ENCODE results near the gene SUMO3. TPM values are rescaled to one million over a fixed set of nuclear protein-coding genes. Genes with fewer than 3 reads are reported as not detected.
A peak's percentile ranks its signal among the peaks of the same experiment; 100 is the strongest.

The SUMO3 gene
- total and polyA plus RNA-seq, 12 donors = 21.1 to 92.3 (median 72.1) TPM

DNA sequence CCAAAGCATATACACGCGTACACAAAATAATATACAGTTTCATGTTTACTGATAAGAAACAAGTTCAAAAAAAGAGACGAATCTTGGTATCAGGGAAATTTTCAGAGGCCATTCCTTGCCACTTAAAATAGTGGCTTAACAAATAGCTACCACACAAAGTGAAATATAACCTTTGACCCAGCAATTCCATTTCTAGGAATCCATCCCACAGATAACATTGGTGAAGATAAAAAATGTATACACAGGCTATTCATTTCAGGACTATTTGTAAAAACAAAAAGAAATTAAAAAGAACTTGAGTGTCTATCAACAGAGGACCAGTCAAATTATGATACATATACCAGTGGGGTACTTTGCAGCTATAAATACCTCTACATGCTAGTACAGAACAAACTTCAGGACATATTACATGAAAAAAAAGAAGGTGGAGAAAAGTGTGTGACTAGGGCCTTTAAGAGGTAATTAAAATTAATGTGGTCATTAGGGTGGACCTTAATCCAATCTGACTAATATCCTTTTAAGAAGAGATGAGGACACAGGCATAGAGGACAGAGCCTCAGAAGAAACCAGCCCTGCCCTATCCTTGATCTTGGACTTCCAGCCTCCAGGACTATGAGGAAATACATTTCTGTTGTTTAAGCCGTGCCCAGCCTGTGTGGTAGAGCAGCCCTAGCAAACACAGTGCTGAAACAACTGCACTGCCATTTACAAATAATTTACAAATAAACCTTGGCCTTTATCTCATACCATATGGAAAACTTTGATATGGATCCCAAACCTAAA, 24.1 kb downstream of the SUMO3 start:
- intact Hi-C loops (cut with DNase I) = loop anchor here (5.0 kb wide), 1 partner anchor 281 kb away; no protein-coding TSS in a partner anchor
- DNase-seq = no peak
- Histone ChIP-seq H3K4me1 (replicated peaks in 1 of 2) (peaks cover 0 to 13% of the 10 kb centered on the region in 2 donors), H3K27ac (no peak overlapping the region), H3K27me3 (no peaks in the 10 kb centered on the region), H3K9me3 (replicated peaks in 1 of 3) (no peaks in the 10 kb centered on the region), H3K36me3 (replicated peaks in 1 of 2) (no peaks in the 10 kb centered on the region), H3K4me3 (no peak overlapping the region)
- WGBS, 4 donors = 26 to 36% (median 33%) methylated on average over 4 of the region's 4 CpGs
- TF ChIP-seq CTCF (IDR thresholded peaks at IDR 0.05) (peak in 2 of 6 experiments; percentile 3 to 7), POLR2A (IDR thresholded peaks at IDR 0.05) (no peak)

- no peaks in the 10 kb centered on the region for H3K27me3 ChIP-seq
- WGBS, 4 donors = 8 to 24% (median 17%) methylated on average over 9 to 10 of the region's 10 CpGs
- no peak overlapping the region for H3K27ac ChIP-seq
- no peaks in the 10 kb centered on the region for H3K9me3 ChIP-seq (replicated peaks in 1 of 3)
- peak; percentile 64 to 80 (median 74) for TF ChIP-seq CTCF (IDR thresholded peaks at IDR 0.05)
- no peak for TF ChIP-seq POLR2A (IDR thresholded peaks at IDR 0.05)
- no peaks in the 10 kb centered on the region for H3K36me3 ChIP-seq (replicated peaks in 1 of 2)
- peak; percentile 45 to 77 (median 57) for DNase-seq
- H3K4me3 ChIP-seq = no peak overlapping the region
- peaks cover 0 to 13% of the 10 kb centered on the region in 2 donors for H3K4me1 ChIP-seq (replicated peaks in 1 of 2)
- intact Hi-C loops (cut with DNase I) = loop anchor here (5.0 kb wide), 1 partner anchor 281 kb away; no protein-coding TSS in a partner anchor
Measured at GRCh38 chr21:44792702-44793591, 24.9 kb downstream of the SUMO3 start.

GRCh38 chr21:44791993-44792392, 25.9 kb downstream of the SUMO3 start:
- TF ChIP-seq POLR2A (IDR thresholded peaks at IDR 0.05) (no peak), CTCF (IDR thresholded peaks at IDR 0.05) (no peak)
- Histone ChIP-seq H3K27me3 (no peaks in the 10 kb centered on the region), H3K9me3 (replicated peaks in 1 of 3) (no peaks in the 10 kb centered on the region), H3K4me3 (no peak overlapping the region), H3K36me3 (replicated peaks in 1 of 2) (no peaks in the 10 kb centered on the region), H3K27ac (no peak overlapping the region), H3K4me1 (replicated peaks in 1 of 2) (peaks cover 0 to 13% of the 10 kb centered on the region in 2 donors)
- 96 to 99% (median 97%) methylated on average over 5 of the region's 5 CpGs for WGBS, 4 donors
- DNase-seq = no peak
- intact Hi-C loops (cut with DNase I) = loop anchor here (5.0 kb wide), 1 partner anchor 280 kb away; no protein-coding TSS in a partner anchor

DNA sequence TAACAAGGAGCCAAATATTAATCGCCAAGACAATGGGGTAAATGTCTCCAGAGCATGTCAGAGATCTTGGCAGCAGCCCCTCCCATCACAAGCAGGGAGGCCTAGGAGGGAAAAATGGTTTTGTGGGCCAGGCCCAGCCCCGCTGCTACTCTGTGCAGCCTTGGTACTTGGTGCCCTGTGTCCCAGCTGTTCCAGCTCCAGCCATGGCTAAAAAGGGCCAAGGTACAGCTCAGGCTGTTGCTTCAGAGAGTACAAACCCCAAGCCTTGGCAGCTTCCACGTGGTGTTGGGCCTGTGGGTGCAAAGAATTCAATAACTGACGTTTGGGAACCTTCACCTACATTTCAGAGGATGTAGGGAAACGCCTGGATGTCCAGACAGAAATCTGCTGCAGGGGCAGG, 26.6 kb downstream of the SUMO3 start:
- H3K36me3 ChIP-seq (replicated peaks in 1 of 2) = no peaks in the 10 kb centered on the region
- DNase-seq = no peak
- intact Hi-C loops (cut with DNase I) = loop anchor here (5.0 kb wide), 1 partner anchor 279 kb away; no protein-coding TSS in a partner anchor
- H3K4me1 ChIP-seq (replicated peaks in 1 of 2) = peaks cover 0 to 13% of the 10 kb centered on the region in 2 donors
- 74 to 81% (median 78%) methylated on average over 2 to 5 of the region's 5 CpGs for WGBS, 4 donors
- no peaks in the 10 kb centered on the region for H3K9me3 ChIP-seq (replicated peaks in 1 of 3)
- H3K27ac ChIP-seq = no peak overlapping the region
- no peak overlapping the region for H3K4me3 ChIP-seq
- H3K27me3 ChIP-seq = no peaks in the 10 kb centered on the region
- no peak for TF ChIP-seq POLR2A (IDR thresholded peaks at IDR 0.05)
- no peak for TF ChIP-seq CTCF (IDR thresholded peaks at IDR 0.05)
